ENCODE data around the gene SNX25.

Gene SNX25

GRCh38 chr4:185382754-185383153 is 173.4 kb downstream of the SNX25 start:
- no peak for DNase-seq

DNA sequence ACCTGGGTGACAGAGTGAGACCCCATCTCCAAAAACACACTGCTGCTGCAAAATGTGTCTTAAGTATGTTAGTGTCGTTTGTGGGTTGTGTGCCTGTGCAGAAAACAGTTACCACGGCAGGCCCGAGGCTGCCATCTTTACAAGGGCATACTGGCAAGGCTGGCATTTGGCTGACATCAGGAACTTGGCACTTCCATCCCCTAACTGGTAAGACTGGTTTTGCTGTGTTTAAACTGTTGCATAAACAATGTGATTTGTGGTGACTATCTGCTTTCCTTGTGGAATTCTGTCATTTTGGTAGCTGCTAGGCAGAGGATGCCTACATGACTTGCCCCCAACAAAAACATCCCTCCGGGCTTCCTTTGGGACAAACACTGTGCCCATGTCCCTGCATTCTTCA is 174.1 kb downstream of the SNX25 start:
- DNase-seq: no peak

GRCh38 chr4:185384061-185384460 is 174.7 kb downstream of the SNX25 start:
- DNase-seq: no peak

DNA sequence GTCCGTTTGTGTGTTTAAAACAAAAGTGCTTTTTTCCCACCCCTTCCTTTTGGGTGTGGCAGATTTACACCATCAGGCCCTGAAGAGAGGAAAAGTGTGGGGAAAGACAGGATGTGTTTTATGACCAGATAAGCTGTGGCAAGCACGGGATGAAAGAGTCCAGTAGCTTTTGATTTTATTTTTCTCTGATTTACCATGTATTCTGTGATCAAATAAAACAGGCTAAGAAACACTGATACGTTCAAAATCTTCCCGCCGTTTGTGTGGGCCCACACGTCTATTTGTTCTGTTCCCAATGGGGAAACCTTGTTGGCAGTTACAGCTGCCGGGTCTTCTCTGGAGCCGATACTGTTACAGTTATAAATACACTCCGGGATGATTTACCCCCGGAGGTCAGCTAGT is 175.5 kb downstream of the SNX25 start:
- no peak for DNase-seq

- DNase-seq: no peak
Measured at GRCh38 chr4:185387957-185388356, 178.6 kb downstream of the SNX25 start.

DNA sequence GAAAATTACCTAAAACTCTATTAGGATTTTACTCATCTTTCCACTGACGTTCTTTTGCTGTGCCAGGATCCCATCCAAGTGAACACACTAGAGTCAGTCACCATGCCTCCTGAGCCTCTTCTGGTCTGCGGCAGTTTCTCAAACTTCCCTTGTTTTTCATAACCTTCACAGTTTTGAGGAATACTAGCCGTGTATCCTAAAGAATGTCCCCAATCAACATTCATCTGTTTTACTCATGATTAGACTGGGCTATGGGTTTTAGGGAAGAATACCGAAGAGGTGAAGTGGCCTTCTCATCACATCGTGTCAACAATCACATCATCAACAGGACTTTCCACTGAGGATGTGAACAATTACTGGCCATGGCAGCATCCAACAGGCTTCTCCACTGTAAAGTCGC is 181.5 kb downstream of the SNX25 start:
- DNase-seq: no peak

GRCh38 chr4:185392156-185392555 is 182.8 kb downstream of the SNX25 start:
- no peak for DNase-seq

DNA sequence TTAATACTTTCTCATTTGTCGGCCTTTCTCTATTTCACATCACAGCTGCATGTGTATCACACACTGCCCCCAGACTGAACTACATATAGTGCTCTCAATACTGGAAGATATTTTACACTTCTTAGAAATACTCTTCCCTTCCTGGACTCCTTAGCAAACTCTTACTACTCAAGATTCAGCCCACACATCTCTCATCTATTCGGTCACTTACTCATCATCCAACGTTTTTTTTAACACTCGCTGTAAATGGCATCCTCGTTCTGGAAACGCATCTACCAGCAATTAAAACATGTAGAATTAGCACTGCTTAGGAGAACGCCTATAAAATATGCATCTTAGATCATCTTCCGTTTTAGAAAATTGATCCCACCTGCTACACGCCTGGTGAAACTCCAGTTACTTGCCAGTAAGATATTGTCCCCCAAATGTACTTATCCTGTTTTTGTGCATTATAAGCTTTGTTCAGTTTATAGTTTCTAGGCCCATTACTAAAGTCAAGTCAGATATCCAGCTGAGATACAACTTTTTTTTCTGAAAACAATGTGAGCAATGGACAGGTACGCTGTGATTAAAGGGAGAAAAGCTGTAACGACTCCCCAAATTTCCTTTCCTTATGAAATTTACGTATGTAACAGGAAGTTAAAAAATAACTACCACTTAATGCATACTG is 185.3 kb downstream of the SNX25 start:
- DNase-seq: no peak

- DNase-seq: peak; percentile 25
Measured at GRCh38 chr4:185395238-185395955, 186.0 kb downstream of the SNX25 start, which contains the start of gene LRP2BP. TSS of gene LRP2BP (minus strand) at chr4:185395924. CDS start at chr4:185378186, 17,738 bp downstream.

- DNase-seq: peak; percentile 97
Measured at GRCh38 chr4:185395956-185396723, 186.7 kb downstream of the SNX25 start.

DNA sequence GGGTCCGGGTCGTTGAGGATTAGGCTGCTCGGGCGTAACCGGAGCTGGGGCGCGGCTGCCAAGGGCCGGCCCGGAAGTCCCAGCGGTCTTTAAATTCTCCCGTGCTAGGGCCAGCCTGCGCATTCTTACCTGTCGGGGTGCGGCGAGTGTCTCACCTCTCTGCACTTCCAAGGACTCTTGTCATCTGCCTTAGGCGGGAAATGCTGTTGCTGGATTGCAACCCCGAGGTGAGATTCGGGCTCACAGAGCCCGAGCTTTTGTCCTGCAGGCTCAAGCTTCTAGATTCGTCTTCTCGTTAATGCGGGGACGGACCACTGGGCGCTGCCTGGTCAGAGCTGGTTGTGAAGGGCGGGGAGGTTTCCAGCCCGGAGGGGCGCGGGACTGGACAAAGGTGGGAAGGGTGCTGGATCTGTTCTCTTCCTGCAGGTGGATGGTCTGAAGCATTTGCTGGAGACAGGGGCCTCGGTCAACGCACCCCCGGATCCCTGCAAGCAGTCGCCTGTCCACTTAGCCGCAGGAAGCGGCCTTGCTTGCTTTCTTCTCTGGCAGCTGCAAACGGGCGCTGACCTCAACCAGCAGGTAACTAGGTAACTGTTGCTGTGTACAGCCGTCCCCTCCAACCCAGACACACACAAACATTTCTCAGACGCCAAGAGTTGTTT is 187.5 kb downstream of the SNX25 start, which contains the start of gene ANKRD37:
Gene ANKRD37 (plus strand): TSS at position 118 of the 662 bp plus-strand sequence. CDS start 83 bp downstream, at position 201.
- peak; percentile 42 for DNase-seq

DNA sequence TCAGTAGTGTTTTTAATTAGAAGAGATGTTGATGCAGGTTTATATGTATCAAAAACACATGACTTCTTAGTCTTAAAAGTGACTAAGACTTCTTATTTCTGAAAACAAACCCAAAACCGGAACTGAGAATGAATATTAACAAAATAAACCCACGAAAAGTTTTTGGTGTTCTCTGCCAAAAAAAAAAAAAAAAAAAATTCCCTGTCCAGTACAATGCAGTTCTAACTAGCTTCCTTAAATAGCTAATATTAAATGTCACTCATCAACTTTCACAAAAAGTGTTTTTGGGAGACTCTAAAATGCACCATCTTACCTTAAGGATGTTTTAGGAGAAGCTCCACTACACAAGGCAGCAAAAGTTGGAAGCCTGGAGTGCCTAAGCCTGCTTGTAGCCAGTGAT is 189.2 kb downstream of the SNX25 start:
- no peak for DNase-seq

DNA sequence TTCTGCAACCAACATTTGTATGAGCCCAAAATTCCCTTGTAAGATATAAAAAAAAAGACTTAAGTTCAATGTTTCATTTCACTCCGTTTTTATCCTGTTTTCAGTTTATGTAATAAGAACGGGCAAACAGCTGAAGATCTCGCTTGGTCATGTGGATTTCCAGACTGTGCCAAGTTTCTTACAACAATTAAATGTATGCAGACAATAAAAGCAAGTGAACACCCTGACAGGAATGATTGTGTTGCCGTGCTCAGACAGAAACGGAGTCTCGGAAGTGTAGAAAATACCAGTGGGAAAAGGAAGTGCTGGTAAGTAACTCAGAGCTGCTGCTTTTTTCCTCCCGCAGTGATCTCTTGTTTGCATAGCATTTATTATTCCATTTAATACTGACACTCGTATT is 190.1 kb downstream of the SNX25 start:
- no peak for DNase-seq

DNA sequence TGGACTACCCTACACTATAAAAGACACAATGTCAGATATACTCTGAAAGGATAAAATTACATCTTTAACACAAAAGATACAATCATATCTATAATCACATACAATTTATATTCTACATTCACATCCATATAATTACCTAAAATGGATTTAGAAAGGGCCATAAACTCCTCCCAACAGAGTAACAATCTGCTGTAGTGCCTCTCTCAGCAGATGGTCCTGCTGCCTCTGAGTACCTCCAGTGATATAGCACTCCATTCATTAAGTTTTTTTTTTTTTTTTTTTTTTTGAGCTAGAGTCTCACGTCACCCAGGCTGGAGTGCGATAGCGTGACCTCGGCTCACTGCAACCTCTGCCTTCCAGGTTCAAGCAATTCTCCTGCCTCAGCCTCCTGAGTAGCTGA is 194.6 kb downstream of the SNX25 start:
- DNase-seq: no peak

DNA sequence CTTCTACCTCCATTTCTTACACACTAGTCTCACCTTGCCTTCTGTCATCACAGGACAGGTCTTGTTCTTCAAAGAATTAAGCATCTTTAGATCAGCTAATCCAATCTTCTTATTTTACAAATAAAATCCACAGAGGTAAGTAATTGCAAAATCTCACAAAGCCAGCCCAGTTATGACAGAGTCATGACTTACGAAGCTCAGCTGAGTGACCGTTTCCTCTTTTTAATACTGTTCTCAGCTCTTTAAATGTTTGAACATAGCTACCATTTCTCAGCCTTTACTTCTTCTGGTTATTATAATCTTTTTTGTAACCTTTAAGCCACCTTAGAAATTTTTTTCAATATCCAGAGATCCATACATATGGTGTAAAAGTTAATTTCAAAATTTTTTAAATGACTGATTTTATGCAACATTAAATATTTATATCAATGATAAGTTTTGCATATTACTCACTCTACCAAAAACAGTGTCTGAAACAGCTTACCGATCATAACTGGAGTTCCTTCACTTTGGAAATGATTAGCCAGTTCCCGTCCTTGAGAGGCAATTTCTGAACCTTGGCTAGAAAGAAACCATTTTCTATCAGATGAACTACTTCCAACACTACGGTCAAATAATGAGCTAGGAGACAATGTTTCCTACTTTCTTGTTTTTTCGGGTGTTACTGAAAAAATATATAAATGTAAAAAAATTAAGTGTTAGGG is 196.1 kb downstream of the SNX25 start:
- no peak for DNase-seq

- DNase-seq: no peak
Measured at GRCh38 chr4:185408432-185408831, 199.0 kb downstream of the SNX25 start.

- no peak for DNase-seq
Measured at GRCh38 chr4:185411849-185412248, 202.5 kb downstream of the SNX25 start.

- no peak for DNase-seq
Measured at GRCh38 chr4:185412412-185412811, 203.0 kb downstream of the SNX25 start.

Measured in NCI-H1092 treated with DMSO at 0.1 percent for 48 hours (cell line).